ENCODE data around the gene S100A1. TPM values are rescaled to one million over a fixed set of nuclear protein-coding genes. Genes with fewer than 3 reads are reported as not detected.
A peak's percentile ranks its signal among the peaks of the same experiment; 100 is the strongest.

The S100A1 gene
- total RNA-seq, 1 experiment from 2014 or later = not detected

GRCh38 chr1:153623101-153623500, 5.1 kb upstream of the S100A1 start:
- no TSS peak for BruUV-seq (replicated peaks)
- Mint-ChIP-seq H3K9me3 (ENCODE audit: low read depth, unreplicated experiment) (no peaks in the 10 kb centered on the region), H3K27ac (ENCODE audit: unreplicated experiment) (no peak overlapping the region), H3K4me1 (ENCODE audit: low read depth, unreplicated experiment) (peaks cover 29% of the 10 kb centered on the region), H3K27me3 (ENCODE audit: unreplicated experiment) (no peaks in the 10 kb centered on the region), H3K36me3 (ENCODE audit: insufficient read depth, unreplicated experiment) (peaks cover 61% of the 10 kb centered on the region), H3K4me3 (ENCODE audit: low read depth, unreplicated experiment) (no peak overlapping the region)
- DNase-seq = no peak
- no peak for TF ChIP-seq CTCF (IDR thresholded peaks at IDR 0.05; ENCODE audit: unreplicated experiment)
- CTCF ChIA-PET = no interaction called here
- intact Hi-C loops (cut with micrococcal nuclease; ENCODE audit: unreplicated experiment) = no loop called here

- no TSS peak for BruUV-seq (replicated peaks)
- DNase-seq = no peak
- TF ChIP-seq CTCF (IDR thresholded peaks at IDR 0.05; ENCODE audit: unreplicated experiment) = no peak
- no peak overlapping the region for H3K4me3 Mint-ChIP-seq (ENCODE audit: low read depth, unreplicated experiment)
- H3K4me1 Mint-ChIP-seq (ENCODE audit: low read depth, unreplicated experiment) = peaks cover 29% of the 10 kb centered on the region
- intact Hi-C loops (cut with micrococcal nuclease; ENCODE audit: unreplicated experiment) = no loop called here
- no peak overlapping the region for H3K27ac Mint-ChIP-seq (ENCODE audit: unreplicated experiment)
- CTCF ChIA-PET = no interaction called here
- H3K9me3 Mint-ChIP-seq (ENCODE audit: low read depth, unreplicated experiment) = no peaks in the 10 kb centered on the region
- no peaks in the 10 kb centered on the region for H3K27me3 Mint-ChIP-seq (ENCODE audit: unreplicated experiment)
- peaks cover 54% of the 10 kb centered on the region for H3K36me3 Mint-ChIP-seq (ENCODE audit: insufficient read depth, unreplicated experiment)
These were observed 3.1 kb upstream of the S100A1 start for GRCh38 chr1:153624965-153625611.

GRCh38 chr1:153626477-153626903, 1.7 kb upstream of the S100A1 start:
- Mint-ChIP-seq H3K4me3 (ENCODE audit: low read depth, unreplicated experiment) (peak overlapping the region; percentile 82), H3K9me3 (ENCODE audit: low read depth, unreplicated experiment) (no peaks in the 10 kb centered on the region), H3K27ac (ENCODE audit: unreplicated experiment) (peak overlapping the region; percentile 81), H3K4me1 (ENCODE audit: low read depth, unreplicated experiment) (peaks cover 39% of the 10 kb centered on the region), H3K27me3 (ENCODE audit: unreplicated experiment) (no peaks in the 10 kb centered on the region), H3K36me3 (ENCODE audit: insufficient read depth, unreplicated experiment) (peaks cover 51% of the 10 kb centered on the region)
- no TSS peak for BruUV-seq (replicated peaks)
- TF ChIP-seq CTCF (IDR thresholded peaks at IDR 0.05; ENCODE audit: unreplicated experiment) = no peak
- CTCF ChIA-PET = interaction anchor here (1.1 to 3.3 kb wide), 11 partner anchors 12 to 149 kb away, joined by 3 to 99 read pairs (median 6); partner anchors contain the start of genes S100A14, S100A16 and SLC27A3
- intact Hi-C loops (cut with micrococcal nuclease; ENCODE audit: unreplicated experiment) = no loop called here
- no peak for DNase-seq

GRCh38 chr1:153626904-153627714, 1.1 kb upstream of the S100A1 start, which contains the start of gene S100A13:
S100A13 (minus strand) TSS chr1:153627505; CDS start chr1:153626472, 1,033 bp downstream.
- peaks cover 39% of the 10 kb centered on the region for H3K4me1 Mint-ChIP-seq (ENCODE audit: low read depth, unreplicated experiment)
- peak within 1 kb of the TSS; percentile 82 for H3K4me3 Mint-ChIP-seq (ENCODE audit: low read depth, unreplicated experiment)
- TSS peak; percentile 38 for BruUV-seq (replicated peaks)
- intact Hi-C loops (cut with micrococcal nuclease; ENCODE audit: unreplicated experiment) = loop anchor here (1.0 kb wide), 1 partner anchor 55 kb away; no protein-coding TSS in a partner anchor
- no peaks in the 10 kb centered on the region for H3K9me3 Mint-ChIP-seq (ENCODE audit: low read depth, unreplicated experiment)
- CTCF ChIA-PET = interaction anchor here (0.6 to 3.3 kb wide), 23 partner anchors 12 to 148 kb away, joined by 3 to 99 read pairs (median 5); partner anchors contain the start of genes S100A14, S100A16 and SLC27A3
- no peaks in the 10 kb centered on the region for H3K27me3 Mint-ChIP-seq (ENCODE audit: unreplicated experiment)
- peak within 1 kb of the TSS; percentile 81 for H3K27ac Mint-ChIP-seq (ENCODE audit: unreplicated experiment)
- peak; percentile 93 for DNase-seq
- peak; percentile 90 for TF ChIP-seq CTCF (IDR thresholded peaks at IDR 0.05; ENCODE audit: unreplicated experiment)
- H3K36me3 Mint-ChIP-seq (ENCODE audit: insufficient read depth, unreplicated experiment) = peaks cover 51% of the 10 kb centered on the region
